Large intestine (tissue), 3 donors: Measurements from ENCODE around the gene DYNC1LI1. TPM values are rescaled to one million over a fixed set of nuclear protein-coding genes. Genes with fewer than 3 reads are reported as not detected.

ENCODE experiments used
- DNase-seq, 2 donors: peaks; one replicate each; pipeline versions ENCODE4 v3.0.0 to v3.0.0-alpha.2; 2013
- H3K27ac ChIP-seq: one replicate; pipeline ENCODE4 v1.5.1; 2013; ENCODE audit warnings: low read length
- H3K27me3 ChIP-seq: 2 replicates; pipeline ENCODE4 v1.6.1; 2013; ENCODE audit warnings: low read length; ENCODE audit not compliant: control insufficient read depth, insufficient read depth
- H3K36me3 ChIP-seq: 2 replicates; pipeline ENCODE4 v1.6.1; 2013; ENCODE audit warnings: low read length; ENCODE audit not compliant: control insufficient read depth, insufficient read depth
- H3K4me1 ChIP-seq: one replicate; pipeline ENCODE4 v1.6.1; 2013; ENCODE audit warnings: low read length; ENCODE audit not compliant: control insufficient read depth, insufficient read depth
- H3K4me3 ChIP-seq: one replicate; pipeline ENCODE4 v1.5.1; 2013; ENCODE audit warnings: low read length
- H3K9me3 ChIP-seq: one replicate; pipeline ENCODE4 v1.6.1; 2013; ENCODE audit warnings: mild to moderate bottlenecking, low read depth, low read length, moderate library complexity; ENCODE audit not compliant: control insufficient read depth
- WGBS: methylation state at CpG from one replicate; pipeline ENCODE4 v1.1.5; 2013; ENCODE audit warnings: low lambda C conversion rate; ENCODE audit not compliant: insufficient coverage; 5-methylcytosine and 5-hydroxymethylcytosine counted together
- polyA plus RNA-seq: library from polyadenylated mRNA; unstranded; fragments of 120-200 nt; gene quantifications from one replicate; pipeline ENCODE4 v1.2.1, GENCODE V29; 2013

DYNC1LI1 gene
- polyA plus RNA-seq, 1 donor = 46.4 TPM

GRCh38 chr3:32481791-32482631 lies 88.6 kb downstream of the DYNC1LI1 start:
- H3K27me3 ChIP-seq = no peaks in the 10 kb centered on the region
- H3K36me3 ChIP-seq = peaks cover 35% of the 10 kb centered on the region
- 100% methylated on average over 1 of the region's 3 CpGs for WGBS
- no peak for DNase-seq
- no peak overlapping the region for H3K27ac ChIP-seq
- H3K4me3 ChIP-seq = no peak overlapping the region
- H3K9me3 ChIP-seq = no peaks in the 10 kb centered on the region
- no peaks in the 10 kb centered on the region for H3K4me1 ChIP-seq

- Histone ChIP-seq H3K9me3 (no peaks in the 10 kb centered on the region), H3K36me3 (peaks cover 24% of the 10 kb centered on the region), H3K4me1 (no peaks in the 10 kb centered on the region), H3K27me3 (no peaks in the 10 kb centered on the region), H3K27ac (no peak overlapping the region), H3K4me3 (no peak overlapping the region)
- no CpG with 5 or more reads among the region's 1 CpG for WGBS
- DNase-seq = no peak
These were observed 90.1 kb downstream of the DYNC1LI1 start for GRCh38 chr3:32480604-32481003.

Other genes starting within 250 kb of the DYNC1LI1 start
- 10.9 TPM for gene CMTM7, start 179.0 kb downstream of the DYNC1LI1 start, polyA plus RNA-seq
- 49.7 TPM for gene CMTM6, start 68.0 kb downstream of the DYNC1LI1 start, polyA plus RNA-seq
- gene CNOT10, start 114.3 kb upstream of the DYNC1LI1 start, polyA plus RNA-seq = 37.5 TPM
- 3.6 TPM for gene TRIM71, start 247.1 kb upstream of the DYNC1LI1 start, polyA plus RNA-seq